Memory B cell (primary cell): ENCODE measurements around the gene SPINK5.

Experiments
- ATAC-seq: fragments of 150-1000 bp; cut with Tn5 transposase; 2 replicates; pipeline ENCODE4 v1.10.0; 2021; ENCODE audit warnings: low read depth, mild to moderate bottlenecking, moderate library complexity
- DNase-seq, 2 donors: peaks; one replicate each; pipeline ENCODE4 v3.0.0; 2022; ENCODE audit warnings: low spot score in 2 of 2
- H3K27ac Mint-ChIP-seq: one replicate; pipeline ENCODE4 v1.8.0; 2022; ENCODE audit warnings: mild to moderate bottlenecking, moderate library complexity, mixed read lengths
- H3K27me3 Mint-ChIP-seq: one replicate; pipeline ENCODE4 v1.8.0; 2022; ENCODE audit warnings: mixed read lengths
- H3K36me3 Mint-ChIP-seq: one replicate; pipeline ENCODE4 v1.8.0; 2022; ENCODE audit warnings: mild to moderate bottlenecking, mixed read lengths
- H3K4me1 Mint-ChIP-seq: one replicate; pipeline ENCODE4 v1.8.0; 2022; ENCODE audit warnings: mixed read lengths
- H3K4me3 Mint-ChIP-seq: one replicate; pipeline ENCODE4 v1.8.0; 2022; ENCODE audit warnings: mild to moderate bottlenecking, moderate library complexity, mixed read lengths
- H3K9me3 Mint-ChIP-seq: one replicate; pipeline ENCODE4 v1.8.0; 2022; ENCODE audit warnings: mixed read lengths

Gene SPINK5

GRCh38 chr5:148135091-148136048, 71.6 kb downstream of the SPINK5 start:
- Mint-ChIP-seq H3K27me3 (no peaks in the 10 kb centered on the region), H3K9me3 (no peaks in the 10 kb centered on the region), H3K4me3 (no peak overlapping the region), H3K36me3 (no peaks in the 10 kb centered on the region), H3K27ac (no peak overlapping the region), H3K4me1 (no peaks in the 10 kb centered on the region)
- ATAC-seq = no peak
- no peak for DNase-seq

- Mint-ChIP-seq H3K27me3 (no peaks in the 10 kb centered on the region), H3K27ac (no peak overlapping the region), H3K4me3 (no peak overlapping the region), H3K9me3 (peaks cover 1% of the 10 kb centered on the region), H3K4me1 (no peaks in the 10 kb centered on the region), H3K36me3 (no peaks in the 10 kb centered on the region)
- ATAC-seq (no peak), DNase-seq (no peak)
Observed at GRCh38 chr5:148140846-148141245, 77.1 kb downstream of the SPINK5 start.

GRCh38 chr5:148141645-148142044, 77.9 kb downstream of the SPINK5 start:
- H3K27ac Mint-ChIP-seq = no peak overlapping the region

GRCh38 chr5:148145916-148146315, 82.1 kb downstream of the SPINK5 start:
- no peak for DNase-seq
- Mint-ChIP-seq H3K4me1 (no peaks in the 10 kb centered on the region), H3K4me3 (no peak overlapping the region), H3K36me3 (no peaks in the 10 kb centered on the region), H3K9me3 (peaks cover 1% of the 10 kb centered on the region), H3K27me3 (no peaks in the 10 kb centered on the region), H3K27ac (no peak overlapping the region)
- no peak for ATAC-seq

More at GRCh38 chr5:148141645-148142044, 77.9 kb downstream of the SPINK5 start:
- peaks cover 1% of the 10 kb centered on the region for H3K9me3 Mint-ChIP-seq
- DNase-seq = no peak
- no peaks in the 10 kb centered on the region for H3K36me3 Mint-ChIP-seq
- H3K4me1 Mint-ChIP-seq = no peaks in the 10 kb centered on the region
- ATAC-seq = no peak
- H3K27me3 Mint-ChIP-seq = no peaks in the 10 kb centered on the region
- no peak overlapping the region for H3K4me3 Mint-ChIP-seq

- no peaks in the 10 kb centered on the region for H3K4me1 Mint-ChIP-seq
- H3K9me3 Mint-ChIP-seq = peaks cover 1% of the 10 kb centered on the region
- DNase-seq = no peak
- H3K4me3 Mint-ChIP-seq = no peak overlapping the region
- no peaks in the 10 kb centered on the region for H3K36me3 Mint-ChIP-seq
- no peaks in the 10 kb centered on the region for H3K27me3 Mint-ChIP-seq
- ATAC-seq = no peak
- no peak overlapping the region for H3K27ac Mint-ChIP-seq
Observed at GRCh38 chr5:148146487-148146886, 82.7 kb downstream of the SPINK5 start.

- no peak overlapping the region for H3K27ac Mint-ChIP-seq
- no peak for DNase-seq
- no peak overlapping the region for H3K4me3 Mint-ChIP-seq
- peaks cover 3% of the 10 kb centered on the region for H3K27me3 Mint-ChIP-seq
- peaks cover 1% of the 10 kb centered on the region for H3K9me3 Mint-ChIP-seq
- H3K36me3 Mint-ChIP-seq = no peaks in the 10 kb centered on the region
- ATAC-seq = no peak
- no peaks in the 10 kb centered on the region for H3K4me1 Mint-ChIP-seq
Observed at GRCh38 chr5:148147415-148147814, 83.6 kb downstream of the SPINK5 start.

- no peak overlapping the region for H3K27ac Mint-ChIP-seq
- no peak for ATAC-seq
Observed at GRCh38 chr5:148151872-148152271, 88.1 kb downstream of the SPINK5 start.

GRCh38 chr5:148152781-148153180, 89.0 kb downstream of the SPINK5 start:
- H3K27ac Mint-ChIP-seq = no peak overlapping the region
- H3K4me3 Mint-ChIP-seq = no peak overlapping the region
- DNase-seq (no peak), ATAC-seq (no peak)
- peaks cover 6% of the 10 kb centered on the region for H3K9me3 Mint-ChIP-seq
- no peaks in the 10 kb centered on the region for H3K36me3 Mint-ChIP-seq
- no peaks in the 10 kb centered on the region for H3K4me1 Mint-ChIP-seq
- peaks cover 5% of the 10 kb centered on the region for H3K27me3 Mint-ChIP-seq

More at GRCh38 chr5:148151872-148152271, 88.1 kb downstream of the SPINK5 start:
- no peaks in the 10 kb centered on the region for H3K36me3 Mint-ChIP-seq
- H3K9me3 Mint-ChIP-seq = peaks cover 6% of the 10 kb centered on the region
- H3K4me3 Mint-ChIP-seq = no peak overlapping the region
- H3K4me1 Mint-ChIP-seq = no peaks in the 10 kb centered on the region
- no peak for DNase-seq
- peaks cover 5% of the 10 kb centered on the region for H3K27me3 Mint-ChIP-seq

GRCh38 chr5:148156609-148157008, 92.8 kb downstream of the SPINK5 start:
- Mint-ChIP-seq H3K4me3 (no peak overlapping the region), H3K9me3 (peaks cover 6% of the 10 kb centered on the region), H3K4me1 (no peaks in the 10 kb centered on the region), H3K27me3 (peaks cover 5% of the 10 kb centered on the region), H3K36me3 (no peaks in the 10 kb centered on the region), H3K27ac (no peak overlapping the region)
- DNase-seq = no peak
- no peak for ATAC-seq

- Mint-ChIP-seq H3K36me3 (no peaks in the 10 kb centered on the region), H3K9me3 (no peaks in the 10 kb centered on the region), H3K27me3 (no peaks in the 10 kb centered on the region)
Observed at GRCh38 chr5:148162038-148162437, 98.3 kb downstream of the SPINK5 start.

GRCh38 chr5:148163345-148163744, 99.6 kb downstream of the SPINK5 start:
- H3K4me1 Mint-ChIP-seq = no peaks in the 10 kb centered on the region
- ATAC-seq (no peak), DNase-seq (no peak)
- H3K9me3 Mint-ChIP-seq = no peaks in the 10 kb centered on the region
- no peak overlapping the region for H3K27ac Mint-ChIP-seq
- H3K36me3 Mint-ChIP-seq = no peaks in the 10 kb centered on the region
- H3K27me3 Mint-ChIP-seq = no peaks in the 10 kb centered on the region
- H3K4me3 Mint-ChIP-seq = no peak overlapping the region

More at GRCh38 chr5:148162038-148162437, 98.3 kb downstream of the SPINK5 start:
- Mint-ChIP-seq H3K27ac (no peak overlapping the region), H3K4me1 (no peaks in the 10 kb centered on the region), H3K4me3 (no peak overlapping the region)
- DNase-seq (no peak), ATAC-seq (no peak)

GRCh38 chr5:148166550-148167283, 102.9 kb downstream of the SPINK5 start:
- ATAC-seq (no peak), DNase-seq (no peak)
- Mint-ChIP-seq H3K9me3 (no peaks in the 10 kb centered on the region), H3K36me3 (no peaks in the 10 kb centered on the region), H3K27me3 (no peaks in the 10 kb centered on the region), H3K4me3 (no peak overlapping the region), H3K4me1 (no peaks in the 10 kb centered on the region), H3K27ac (no peak overlapping the region)

GRCh38 chr5:148168246-148168645, 104.5 kb downstream of the SPINK5 start, which contains the start of gene SPINK14:
Gene SPINK14, plus strand, starts transcription at chr5:148168546. Its CDS starts 1,187 bp downstream, at chr5:148169733.
- ATAC-seq (no peak), DNase-seq (no peak)
- no peaks in the 10 kb centered on the region for H3K36me3 Mint-ChIP-seq
- no peak within 1 kb of the TSS for H3K27ac Mint-ChIP-seq
- H3K4me3 Mint-ChIP-seq = no peak within 1 kb of the TSS
- H3K9me3 Mint-ChIP-seq = no peaks in the 10 kb centered on the region
- H3K4me1 Mint-ChIP-seq = no peaks in the 10 kb centered on the region
- H3K27me3 Mint-ChIP-seq = no peaks in the 10 kb centered on the region

GRCh38 chr5:148172377-148172776, 108.6 kb downstream of the SPINK5 start:
- Mint-ChIP-seq H3K27ac (no peak overlapping the region), H3K27me3 (peaks cover 3% of the 10 kb centered on the region), H3K4me3 (no peak overlapping the region), H3K36me3 (no peaks in the 10 kb centered on the region), H3K4me1 (no peaks in the 10 kb centered on the region), H3K9me3 (no peaks in the 10 kb centered on the region)
- no peak for DNase-seq
- no peak for ATAC-seq
